Measurements from ENCODE around the gene DOCK3. TPM values are rescaled to one million over a fixed set of nuclear protein-coding genes. Genes with fewer than 3 reads are reported as not detected.
"Not testable (repeated sequence)": the region's sequence is repeated elsewhere in the genome, so short reads cannot be mapped to it uniquely, and the experiment has no call there.

The DOCK3 gene
- total RNA-seq, 2 donors from 2014 or later = 7.2 to 9.7 TPM

DNA sequence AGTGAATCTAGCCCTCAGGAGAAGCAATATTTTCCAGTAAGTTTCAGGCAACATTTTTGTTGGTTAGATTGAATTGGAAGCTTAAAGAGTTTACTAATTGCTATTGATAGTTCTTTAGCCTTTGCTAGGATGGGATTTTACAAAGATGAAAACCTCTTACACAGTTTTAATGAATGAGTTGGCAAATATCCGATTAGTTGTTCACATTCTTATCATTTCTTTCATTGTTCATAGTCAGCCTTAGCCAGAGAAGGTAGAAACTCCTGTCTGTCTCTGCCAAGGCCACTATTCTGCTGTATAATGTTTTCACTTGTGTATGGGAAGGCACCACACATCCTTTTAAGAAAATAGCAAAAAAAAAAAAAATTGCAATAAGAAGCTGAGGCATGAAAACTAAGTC, 488.3 kb downstream of the DOCK3 start:
- DNase-seq (no peak), ATAC-seq (replicated peaks in 1 of 2) (no peak)
- no peak overlapping the region for H3K27ac Mint-ChIP-seq
- H3K4me1 Mint-ChIP-seq (ENCODE audit: low read depth) = no peaks in the 10 kb centered on the region
- no peaks in the 10 kb centered on the region for H3K36me3 Mint-ChIP-seq (ENCODE audit: insufficient read depth in 2 of 2)
- no peaks in the 10 kb centered on the region for H3K27me3 Mint-ChIP-seq (ENCODE audit: low read depth)
- H3K4me3 Mint-ChIP-seq = no peak overlapping the region
- H3K9me3 Mint-ChIP-seq = no peaks in the 10 kb centered on the region

DNA sequence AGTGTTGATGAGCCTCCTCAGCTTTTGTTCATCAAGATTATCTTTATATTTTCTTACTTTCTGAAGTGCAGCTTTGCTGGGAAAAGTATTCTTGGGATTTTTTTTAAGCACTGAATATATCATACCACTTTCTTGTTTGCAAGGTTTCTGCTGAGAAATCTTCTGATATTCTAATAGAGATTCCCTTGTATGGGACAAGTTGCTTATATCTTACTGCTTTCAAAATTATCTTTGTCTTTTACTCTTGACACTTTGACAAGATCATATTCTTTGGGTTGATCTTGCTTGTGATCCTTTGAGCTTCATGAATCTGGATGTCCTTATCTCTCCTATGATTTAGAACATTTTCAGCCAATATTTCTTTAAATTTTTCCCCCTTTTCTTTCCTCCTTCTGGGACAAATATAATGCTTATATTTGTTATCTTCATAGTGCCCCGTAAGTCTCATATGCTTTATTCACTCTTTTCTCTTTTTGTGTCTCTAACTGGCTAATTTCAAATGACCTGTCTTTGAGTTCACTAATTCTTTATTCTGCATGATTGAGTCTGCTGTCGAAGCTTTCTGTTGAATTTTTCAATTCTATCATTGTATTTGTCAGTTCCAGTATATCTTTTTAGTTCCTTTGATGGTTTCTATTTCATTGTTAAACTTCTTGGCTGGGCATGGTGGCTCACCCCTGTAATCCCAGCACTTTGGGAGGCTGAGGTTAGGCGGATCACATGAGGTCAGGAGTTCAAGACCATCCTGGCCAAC, 499.0 kb downstream of the DOCK3 start:
- Mint-ChIP-seq H3K4me1 (ENCODE audit: low read depth) (peaks cover 6% of the 10 kb centered on the region), H3K4me3 (no peak overlapping the region), H3K27me3 (ENCODE audit: low read depth) (no peaks in the 10 kb centered on the region), H3K27ac (no peak overlapping the region), H3K36me3 (ENCODE audit: insufficient read depth in 2 of 2) (peaks cover 20 to 21% of the 10 kb centered on the region in 2 donors), H3K9me3 (peaks cover 9 to 14% of the 10 kb centered on the region in 2 donors)
- ATAC-seq (replicated peaks in 1 of 2) = no peak
- no peak for DNase-seq

DNA sequence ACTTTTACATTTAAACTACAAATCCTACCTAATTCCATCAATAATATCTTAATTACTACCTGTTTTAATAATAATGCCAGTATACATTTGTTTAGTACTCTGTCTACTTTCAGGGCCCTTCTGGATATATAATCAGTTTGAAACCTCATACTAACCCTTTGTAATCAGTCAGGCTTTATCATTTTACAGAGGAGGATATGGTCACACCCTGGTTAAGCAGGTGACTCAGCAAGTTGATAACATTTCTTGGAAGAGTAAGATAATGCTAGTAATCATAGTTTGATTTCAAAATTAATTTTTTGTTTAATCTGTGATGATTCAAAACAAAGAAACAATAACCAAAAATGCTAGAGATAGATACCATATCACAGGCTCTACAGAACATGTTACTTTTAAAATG, 502.2 kb downstream of the DOCK3 start:
- Mint-ChIP-seq H3K9me3 (peaks cover 6 to 9% of the 10 kb centered on the region in 2 donors), H3K36me3 (ENCODE audit: insufficient read depth in 2 of 2) (peaks cover 11 to 20% of the 10 kb centered on the region in 2 donors)
- ATAC-seq (replicated peaks in 1 of 2) = peak in 1 of 2 donors; percentile 41

DNA sequence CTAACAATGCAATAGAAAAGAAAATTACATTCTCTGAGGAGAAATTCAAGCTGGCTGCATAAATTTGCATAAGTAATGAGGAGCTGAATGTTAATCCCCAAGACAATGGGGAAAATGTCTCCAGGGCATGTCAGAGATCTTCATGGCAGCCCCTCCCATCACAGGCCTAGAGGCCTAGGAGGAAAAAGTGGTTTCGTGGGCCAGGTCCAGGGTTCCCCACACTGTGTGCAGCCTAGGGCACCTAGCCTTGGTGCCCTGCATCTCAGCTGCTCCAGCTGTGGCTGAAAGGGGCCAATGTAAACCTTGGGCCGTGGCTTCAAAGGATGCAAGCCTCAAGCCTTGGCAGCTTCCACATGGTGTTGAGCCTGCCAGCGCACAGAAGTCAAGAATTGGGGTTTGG, 511.7 kb downstream of the DOCK3 start:
- not testable (repeated sequence) for H3K36me3 Mint-ChIP-seq (ENCODE audit: insufficient read depth in 2 of 2); H3K9me3 Mint-ChIP-seq; H3K27ac Mint-ChIP-seq; H3K27me3 Mint-ChIP-seq (ENCODE audit: low read depth); H3K4me1 Mint-ChIP-seq (ENCODE audit: low read depth); DNase-seq; ATAC-seq (replicated peaks in 1 of 2); H3K4me3 Mint-ChIP-seq

More for the DNA sequence above, 502.2 kb downstream of the DOCK3 start:
- no peaks in the 10 kb centered on the region for H3K27me3 Mint-ChIP-seq (ENCODE audit: low read depth)
- H3K27ac Mint-ChIP-seq = no peak overlapping the region
- no peak for DNase-seq
- no peak overlapping the region for H3K4me3 Mint-ChIP-seq
- H3K4me1 Mint-ChIP-seq (ENCODE audit: low read depth) = peaks cover 6% of the 10 kb centered on the region

DNA sequence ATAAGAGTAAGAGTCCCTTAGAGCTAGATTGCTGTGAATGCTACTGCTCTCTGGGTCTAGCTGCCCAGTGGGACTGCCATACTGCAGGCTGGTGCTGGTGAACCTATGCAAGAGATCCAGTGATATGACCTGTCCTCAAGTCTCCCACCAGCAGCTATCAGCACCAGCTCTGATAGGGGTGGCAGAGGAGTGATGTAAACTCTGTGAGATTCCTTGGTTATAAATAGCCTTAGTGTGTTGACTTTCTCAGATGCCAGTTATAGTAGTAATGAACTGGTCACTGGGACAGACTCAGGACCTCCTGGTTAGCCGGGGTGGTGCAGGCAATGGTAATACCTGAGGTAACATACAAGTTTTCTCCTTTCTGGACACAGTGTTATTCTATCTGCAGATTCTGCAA, 515.5 kb downstream of the DOCK3 start:
- Mint-ChIP-seq H3K36me3 (ENCODE audit: insufficient read depth in 2 of 2) (peaks cover 2 to 6% of the 10 kb centered on the region in 2 donors), H3K4me3 (no peak overlapping the region), H3K27me3 (ENCODE audit: low read depth) (no peaks in the 10 kb centered on the region), H3K27ac (no peak overlapping the region), H3K4me1 (ENCODE audit: low read depth) (peaks cover 20% of the 10 kb centered on the region), H3K9me3 (peaks cover 0 to 5% of the 10 kb centered on the region in 2 donors)
- DNase-seq (no peak), ATAC-seq (replicated peaks in 1 of 2) (no peak)

DNA sequence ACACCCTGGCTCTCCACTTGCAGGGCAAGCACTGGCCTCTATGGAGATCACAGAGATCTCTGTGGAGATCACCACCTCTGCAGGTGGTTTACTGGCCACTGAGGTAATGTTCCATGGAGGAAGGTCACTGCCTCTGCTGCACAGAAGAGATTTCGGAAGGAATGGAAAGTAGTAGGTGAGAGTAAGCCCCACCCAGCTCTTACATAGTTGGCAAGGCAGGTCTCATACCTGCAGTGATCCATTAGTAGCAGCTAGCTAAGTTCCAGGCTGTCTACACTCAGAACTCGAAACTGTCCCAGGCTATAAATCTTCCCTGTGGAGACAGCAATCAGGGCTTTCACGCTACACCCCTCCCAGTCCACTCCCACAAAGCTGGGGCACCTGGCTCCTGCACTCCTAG, 516.1 kb downstream of the DOCK3 start:
- DNase-seq (no peak), ATAC-seq (replicated peaks in 1 of 2) (no peak)
- no peak overlapping the region for H3K4me3 Mint-ChIP-seq
- H3K4me1 Mint-ChIP-seq (ENCODE audit: low read depth) = peaks cover 25% of the 10 kb centered on the region
- peaks cover 0 to 3% of the 10 kb centered on the region in 2 donors for H3K9me3 Mint-ChIP-seq
- no peak overlapping the region for H3K27ac Mint-ChIP-seq
- H3K27me3 Mint-ChIP-seq (ENCODE audit: low read depth) = no peaks in the 10 kb centered on the region
- H3K36me3 Mint-ChIP-seq (ENCODE audit: insufficient read depth in 2 of 2) = peaks cover 2 to 4% of the 10 kb centered on the region in 2 donors

DNA sequence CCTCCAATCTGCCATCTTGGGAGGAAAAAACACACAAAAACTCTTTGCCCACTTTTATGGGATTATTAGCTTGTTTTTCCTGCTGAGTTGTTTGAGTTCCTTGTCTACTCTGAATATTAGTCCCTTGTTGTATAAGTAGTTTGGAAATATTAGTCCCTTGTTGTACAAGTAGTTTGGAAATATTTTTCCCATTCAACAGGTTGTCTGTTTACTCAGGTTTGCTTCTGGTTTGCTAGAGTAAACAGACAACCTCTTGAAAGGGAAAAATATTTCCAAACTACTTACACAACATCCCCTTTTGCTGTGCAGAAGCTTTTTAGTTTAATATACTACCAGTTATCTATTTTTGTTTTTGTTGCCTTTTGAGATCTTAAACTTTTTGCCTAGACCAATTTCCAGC, 517.0 kb downstream of the DOCK3 start:
- Mint-ChIP-seq H3K27ac (peak overlapping the region; percentile 40), H3K9me3 (peaks cover under 1 to 2% of the 10 kb centered on the region in 2 donors), H3K27me3 (ENCODE audit: low read depth) (no peaks in the 10 kb centered on the region), H3K36me3 (ENCODE audit: insufficient read depth in 2 of 2) (peaks cover under 1 to 4% of the 10 kb centered on the region in 2 donors), H3K4me3 (no peak overlapping the region), H3K4me1 (ENCODE audit: low read depth) (peaks cover 25% of the 10 kb centered on the region)
- DNase-seq (no peak), ATAC-seq (replicated peaks in 1 of 2) (no peak)

DNA sequence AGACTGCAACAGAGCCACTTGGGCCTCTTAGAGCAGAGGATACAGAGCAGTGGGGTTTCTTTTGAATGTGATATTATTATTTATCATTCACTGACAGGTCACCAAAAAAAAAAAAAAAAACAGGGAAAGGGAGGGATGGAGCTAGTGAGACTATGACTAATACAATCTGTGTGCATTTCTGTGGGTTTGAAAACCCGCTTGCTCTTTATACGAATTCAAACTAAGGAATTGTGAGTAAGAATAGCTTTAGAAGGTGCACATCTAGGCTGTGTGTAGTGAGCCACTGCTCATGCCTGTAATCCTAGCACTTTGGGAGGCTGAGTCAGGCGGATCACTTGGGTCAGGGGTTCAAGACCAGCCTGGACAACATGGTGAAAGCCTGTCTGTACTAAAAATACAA, 523.8 kb downstream of the DOCK3 start:
- Mint-ChIP-seq H3K27ac (no peak overlapping the region), H3K36me3 (ENCODE audit: insufficient read depth in 2 of 2) (peaks cover 3 to 11% of the 10 kb centered on the region in 2 donors), H3K9me3 (peaks cover 9 to 14% of the 10 kb centered on the region in 2 donors), H3K4me3 (no peak overlapping the region), H3K4me1 (ENCODE audit: low read depth) (peaks cover 16% of the 10 kb centered on the region), H3K27me3 (ENCODE audit: low read depth) (no peaks in the 10 kb centered on the region)
- no peak for ATAC-seq (replicated peaks in 1 of 2)
- no peak for DNase-seq

DNA sequence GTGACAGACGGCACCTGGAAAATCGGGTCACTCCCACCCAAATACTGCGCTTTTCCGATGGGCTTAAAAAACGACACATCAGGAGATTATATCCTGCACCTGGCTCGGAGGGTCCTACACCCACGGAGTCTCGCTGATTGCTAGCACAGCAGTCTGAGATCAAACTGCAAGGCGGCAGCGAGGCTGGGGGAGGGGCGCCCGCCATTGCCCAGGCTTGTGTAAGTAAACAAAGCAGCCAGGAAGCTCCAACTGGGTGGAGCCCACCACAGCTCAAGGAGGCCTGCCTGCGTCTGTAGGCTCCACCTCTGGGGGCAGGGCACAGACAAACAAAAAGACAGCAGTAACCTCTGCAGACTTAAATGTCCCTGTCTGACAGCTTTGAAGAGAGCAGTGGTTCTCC, 524.6 kb downstream of the DOCK3 start:
- not testable (repeated sequence) for DNase-seq; H3K4me3 Mint-ChIP-seq; ATAC-seq (replicated peaks in 1 of 2); H3K27me3 Mint-ChIP-seq (ENCODE audit: low read depth); H3K27ac Mint-ChIP-seq
- H3K4me1 Mint-ChIP-seq (ENCODE audit: low read depth) = peaks cover 14% of the 10 kb centered on the region
- peaks cover 9 to 14% of the 10 kb centered on the region in 2 donors for H3K9me3 Mint-ChIP-seq
- H3K36me3 Mint-ChIP-seq (ENCODE audit: insufficient read depth in 2 of 2) = peaks cover 3 to 11% of the 10 kb centered on the region in 2 donors

DNA sequence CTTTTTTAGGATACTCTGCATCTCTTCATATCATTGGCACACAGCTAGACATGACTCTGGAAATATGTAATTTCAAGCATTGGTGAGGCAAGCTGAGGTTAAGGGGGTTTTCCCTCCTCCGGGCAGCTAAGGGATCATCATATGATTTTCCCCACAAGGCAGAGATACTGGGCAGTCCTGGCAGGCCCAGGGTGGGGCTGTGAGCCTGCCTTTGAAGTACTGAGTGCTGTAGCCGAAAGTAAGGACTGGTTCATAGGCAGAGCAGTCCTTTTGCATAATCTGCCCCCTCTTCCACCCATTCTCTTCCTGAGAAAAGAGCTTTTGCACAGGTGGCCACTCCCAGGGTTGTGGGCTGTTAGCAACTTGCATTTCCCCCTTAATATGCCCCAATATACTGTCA, 541.6 kb downstream of the DOCK3 start:
- Mint-ChIP-seq H3K27ac (no peak overlapping the region), H3K36me3 (ENCODE audit: insufficient read depth in 2 of 2) (peaks cover 2 to 4% of the 10 kb centered on the region in 2 donors), H3K4me1 (ENCODE audit: low read depth) (no peaks in the 10 kb centered on the region), H3K9me3 (no peaks in the 10 kb centered on the region), H3K4me3 (no peak overlapping the region), H3K27me3 (ENCODE audit: low read depth) (no peaks in the 10 kb centered on the region)
- DNase-seq (no peak), ATAC-seq (replicated peaks in 1 of 2) (no peak)

DNA sequence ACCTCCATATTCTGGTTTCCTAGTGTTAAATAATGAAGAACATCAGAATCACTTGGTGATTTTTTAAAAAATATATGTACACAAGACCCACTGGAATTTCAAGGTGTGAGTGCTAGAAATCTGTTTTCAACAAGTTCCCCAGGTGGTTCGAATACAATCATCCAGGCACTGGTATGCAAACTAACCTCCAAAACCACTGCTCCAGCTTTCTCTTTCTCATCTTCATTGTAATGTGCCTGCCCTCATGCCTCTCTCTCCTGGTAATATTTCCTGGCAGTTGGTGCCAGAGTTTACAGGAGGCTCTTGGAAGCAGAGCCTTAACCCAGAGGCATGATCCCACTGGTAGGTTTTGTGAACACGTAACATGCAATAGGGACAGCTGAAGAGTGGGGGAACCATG, 547.2 kb downstream of the DOCK3 start:
- peaks cover 6% of the 10 kb centered on the region for H3K4me1 Mint-ChIP-seq (ENCODE audit: low read depth)
- DNase-seq (no peak), ATAC-seq (replicated peaks in 1 of 2) (no peak)
- no peaks in the 10 kb centered on the region for H3K27me3 Mint-ChIP-seq (ENCODE audit: low read depth)
- H3K36me3 Mint-ChIP-seq (ENCODE audit: insufficient read depth in 2 of 2) = no peaks in the 10 kb centered on the region
- H3K9me3 Mint-ChIP-seq = no peaks in the 10 kb centered on the region
- H3K4me3 Mint-ChIP-seq = no peak overlapping the region
- no peak overlapping the region for H3K27ac Mint-ChIP-seq

DNA sequence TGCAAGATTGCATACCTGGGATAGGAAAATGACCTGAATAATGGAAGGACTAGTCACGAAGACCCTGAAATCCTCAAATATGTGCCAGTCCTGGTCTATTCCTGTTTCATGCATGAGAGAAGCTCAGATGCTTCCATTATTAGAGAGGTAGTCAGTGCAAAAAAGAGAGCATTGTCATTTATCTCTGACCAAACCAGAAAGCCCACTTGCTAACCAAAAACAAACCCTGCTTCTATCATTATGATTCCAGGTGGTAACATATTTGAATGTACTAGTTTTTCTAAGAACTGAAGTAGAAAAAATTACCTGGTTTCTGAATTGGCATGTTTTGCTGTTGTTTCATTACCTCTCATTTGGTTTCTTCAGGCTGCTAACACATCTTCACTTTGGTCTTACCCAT, 549.6 kb downstream of the DOCK3 start:
- ATAC-seq (replicated peaks in 1 of 2) (peak; percentile 32 to 73), DNase-seq (peak in 1 of 2 donors; percentile 4)
- Mint-ChIP-seq H3K36me3 (ENCODE audit: insufficient read depth in 2 of 2) (peaks cover 0 to 2% of the 10 kb centered on the region in 2 donors), H3K27ac (no peak overlapping the region), H3K27me3 (ENCODE audit: low read depth) (no peaks in the 10 kb centered on the region), H3K4me1 (ENCODE audit: low read depth) (peaks cover 6% of the 10 kb centered on the region), H3K4me3 (no peak overlapping the region), H3K9me3 (no peaks in the 10 kb centered on the region)

DNA sequence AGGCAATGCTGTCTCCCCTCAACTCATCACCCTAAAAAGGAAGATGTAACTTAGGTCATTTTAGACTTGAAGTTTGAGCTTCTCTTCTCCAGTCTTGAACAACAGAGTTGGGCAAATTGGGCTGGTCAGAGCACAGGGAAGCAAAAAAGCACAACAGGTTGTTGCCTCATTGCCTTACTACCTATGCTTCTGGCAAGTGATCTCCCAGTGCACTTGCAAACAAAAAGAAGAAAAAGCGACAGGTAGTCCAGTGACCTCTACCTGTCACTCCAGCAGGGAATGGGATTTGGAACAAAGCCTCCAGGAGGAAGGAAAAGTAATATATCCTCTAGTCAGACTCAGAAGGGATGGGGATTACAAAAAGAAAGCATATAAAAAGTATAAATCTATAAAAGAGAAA, 550.1 kb downstream of the DOCK3 start:
- ATAC-seq (replicated peaks in 1 of 2) = peak in 1 of 2 donors; percentile 3
- Mint-ChIP-seq H3K4me3 (no peak overlapping the region), H3K27ac (no peak overlapping the region), H3K9me3 (no peaks in the 10 kb centered on the region), H3K4me1 (ENCODE audit: low read depth) (peaks cover 6% of the 10 kb centered on the region), H3K36me3 (ENCODE audit: insufficient read depth in 2 of 2) (peaks cover 0 to 2% of the 10 kb centered on the region in 2 donors), H3K27me3 (ENCODE audit: low read depth) (no peaks in the 10 kb centered on the region)
- DNase-seq = no peak

DNA sequence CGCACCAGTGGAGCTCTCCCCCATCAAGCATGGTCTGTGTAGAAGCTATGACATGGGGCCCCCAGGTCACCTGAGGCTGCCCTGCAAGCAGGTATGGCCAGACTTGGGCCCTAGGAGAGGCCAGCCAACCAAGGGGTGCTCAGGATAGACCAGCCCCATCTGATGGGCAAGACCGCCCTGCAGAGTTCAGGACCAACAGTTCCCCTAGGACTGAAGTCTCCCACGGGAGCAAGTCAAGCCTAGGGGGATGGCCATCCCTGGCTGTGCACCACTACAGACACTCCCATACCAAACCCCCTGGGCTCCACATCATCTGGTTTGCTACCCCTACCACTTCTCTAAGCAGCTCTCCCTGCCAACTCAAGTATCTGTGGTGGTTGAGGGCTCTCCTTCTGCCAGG, 568.2 kb downstream of the DOCK3 start:
- Mint-ChIP-seq H3K4me3 (no peak overlapping the region), H3K9me3 (peaks cover 0 to 2% of the 10 kb centered on the region in 2 donors), H3K36me3 (ENCODE audit: insufficient read depth in 2 of 2) (peaks cover 0 to 2% of the 10 kb centered on the region in 2 donors), H3K27ac (no peak overlapping the region), H3K27me3 (ENCODE audit: low read depth) (no peaks in the 10 kb centered on the region), H3K4me1 (ENCODE audit: low read depth) (no peaks in the 10 kb centered on the region)
- no peak for ATAC-seq (replicated peaks in 1 of 2)
- no peak for DNase-seq

All from activated T-cell treated with anti-CD3 and anti-CD28 coated beads, Interleukin-2, amount 50 U/mL, for 72 hours (primary cell).